SHP77 treated with DMSO at 0.1 percent for 48 hours (cell line): Measurements from ENCODE around the gene RAET1E.
A peak's percentile ranks its signal among the peaks of the same experiment; 100 is the strongest.
"Not testable (repeated sequence)": the region's sequence is repeated elsewhere in the genome, so short reads cannot be mapped to it uniquely, and the experiment has no call there.

Source experiments
- DNase-seq: peaks from one replicate; lab custom pipeline; 2025; lab: John Stamatoyannopoulos, UW

Gene RAET1E

DNA sequence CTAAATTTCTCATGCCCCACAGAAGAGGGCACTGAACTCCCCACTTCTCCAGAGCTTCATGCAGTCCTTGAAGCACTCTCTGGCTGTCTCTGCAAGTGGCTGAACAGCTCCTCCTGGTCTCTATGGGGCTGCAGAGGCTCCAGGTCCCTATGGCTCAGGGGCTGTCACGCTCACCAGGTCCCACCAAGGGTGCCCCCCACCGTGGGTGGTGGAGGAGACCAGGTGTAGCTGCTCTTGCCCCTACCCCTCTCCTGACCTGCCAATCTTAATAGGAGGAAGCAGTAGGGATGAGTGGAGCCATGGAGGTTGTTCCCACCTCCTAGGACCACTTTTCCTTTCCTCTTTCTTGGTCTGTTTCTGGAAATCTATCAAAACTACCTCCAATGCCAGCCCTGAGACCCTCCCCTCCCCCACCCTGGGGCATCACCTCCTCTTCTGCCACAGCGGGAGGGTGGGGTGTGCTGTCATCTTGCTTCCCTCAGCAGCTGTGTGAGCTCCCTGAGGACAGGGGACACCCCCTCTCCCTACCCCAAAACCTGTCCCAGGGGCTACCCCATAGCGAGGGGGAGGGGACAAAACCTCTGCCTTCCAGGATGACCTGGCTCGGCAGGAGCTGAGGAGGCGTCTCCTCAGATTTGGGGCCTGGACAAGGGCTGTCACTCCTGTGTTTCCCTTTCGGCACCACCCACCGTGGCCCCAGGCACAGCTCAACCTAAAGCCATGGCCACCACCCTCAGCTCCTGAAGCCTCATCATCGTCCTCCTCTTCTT lies 12.0 kb upstream of the RAET1E start:
- no peak for DNase-seq

DNA sequence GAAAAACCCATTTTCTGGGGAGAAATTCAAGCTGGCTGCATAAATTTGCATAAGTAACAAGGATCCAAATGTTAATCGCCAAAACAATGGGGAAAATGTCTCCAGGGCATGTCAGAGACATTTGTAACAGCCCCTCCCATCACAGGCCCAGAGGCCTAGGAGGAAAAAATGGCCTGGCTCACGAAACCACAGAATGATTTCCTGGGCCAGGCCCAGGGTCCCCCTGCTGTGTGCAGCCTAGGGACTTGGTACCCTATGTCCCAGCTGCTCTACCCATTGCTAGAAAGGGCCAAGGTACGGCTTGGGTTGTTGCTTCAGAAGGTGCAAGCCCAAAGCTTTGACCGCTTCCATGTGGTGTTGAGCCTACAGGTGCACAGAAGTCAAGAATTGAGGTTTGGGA lies 10.6 kb upstream of the RAET1E start:
- DNase-seq: not testable (repeated sequence)

DNA sequence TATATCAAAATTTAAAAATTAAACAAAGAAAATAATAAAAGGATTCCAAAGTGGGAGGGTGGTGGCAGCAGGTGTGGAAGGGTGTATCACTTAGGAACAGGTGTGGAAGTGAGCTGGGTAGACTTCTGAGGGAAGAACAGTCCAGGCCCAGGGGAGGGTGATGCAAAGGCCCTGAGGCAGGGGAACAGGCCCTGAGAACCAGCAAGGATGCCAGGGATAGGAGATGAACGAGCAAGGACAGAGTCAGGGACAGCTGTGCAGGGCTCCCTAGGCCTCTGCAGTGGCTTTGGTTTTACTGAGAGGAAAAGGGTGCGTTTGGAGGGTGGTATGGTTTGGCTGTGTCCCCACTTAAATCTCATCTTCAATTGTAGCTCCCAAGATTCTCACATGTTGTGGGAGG lies 9.4 kb upstream of the RAET1E start:
- no peak for DNase-seq

DNA sequence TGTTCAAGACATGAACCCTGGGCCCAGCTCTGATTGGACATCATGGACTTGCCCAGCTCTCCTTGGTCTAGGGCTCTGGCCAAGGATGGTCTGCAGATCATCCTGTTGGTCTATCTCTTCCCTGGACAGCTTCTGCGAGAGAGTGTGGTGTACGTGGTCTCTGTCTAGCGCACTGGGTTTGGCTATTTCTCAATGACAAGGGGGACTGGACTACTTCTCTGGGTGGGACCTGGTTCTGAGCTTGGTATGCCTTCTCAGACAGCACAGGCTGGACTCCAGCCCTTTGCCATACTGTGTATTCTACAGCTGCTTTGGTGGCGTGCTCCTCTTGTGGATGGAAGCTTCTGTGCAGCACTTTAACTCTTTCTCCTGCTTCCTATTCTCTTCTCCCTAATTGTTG lies 8.5 kb upstream of the RAET1E start:
- no peak for DNase-seq

DNA sequence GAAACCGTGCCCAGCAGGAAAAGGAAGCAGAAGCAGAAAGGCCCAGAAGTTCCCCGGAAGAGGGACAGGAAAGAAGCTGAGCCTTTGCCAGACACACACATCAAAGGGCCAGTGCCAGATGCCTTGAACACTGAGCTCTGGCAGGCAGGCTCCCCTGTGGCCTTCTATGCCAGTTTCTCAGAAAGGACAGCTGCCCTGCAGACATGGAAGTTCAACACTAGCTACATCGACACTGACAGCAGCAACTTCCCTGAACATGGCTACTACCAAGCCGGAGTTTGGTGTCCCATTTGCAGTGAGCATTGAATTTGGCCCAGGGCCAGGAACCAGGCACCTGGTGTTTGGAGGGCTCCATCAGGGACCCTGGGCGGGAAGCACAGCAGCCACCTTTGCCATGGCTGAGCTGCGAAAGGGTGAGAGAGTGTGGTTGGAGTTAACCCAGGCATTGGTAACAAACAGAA lies 8.0 kb upstream of the RAET1E start:
- no peak for DNase-seq

DNA sequence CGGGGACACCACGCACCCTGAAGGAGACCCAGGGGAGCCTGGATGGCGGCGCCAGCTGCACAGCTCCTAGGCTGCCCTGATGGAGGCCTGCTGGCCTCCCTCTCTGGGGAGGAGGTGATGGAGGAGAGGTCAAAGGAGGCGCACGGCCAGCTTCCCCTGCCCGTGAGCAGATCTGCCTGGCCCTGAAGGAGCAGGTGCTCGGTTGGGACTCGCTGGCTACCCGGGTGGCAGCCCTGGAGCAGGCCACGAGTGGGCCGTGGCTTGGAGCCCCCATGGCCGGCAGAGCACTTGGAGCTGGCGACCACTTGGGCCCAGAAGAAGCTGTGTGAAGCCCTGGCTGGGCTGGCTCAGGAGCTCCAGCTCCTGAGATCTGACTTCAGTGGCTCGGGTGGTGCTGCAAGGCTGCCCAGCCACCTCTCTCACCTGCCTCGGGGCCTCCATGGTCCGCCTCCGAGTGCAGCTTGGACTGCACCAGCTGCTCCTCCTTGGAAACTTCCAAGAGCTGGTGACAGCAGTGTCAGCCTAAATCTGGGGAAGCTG lies 7.5 kb upstream of the RAET1E start:
- no peak for DNase-seq

DNA sequence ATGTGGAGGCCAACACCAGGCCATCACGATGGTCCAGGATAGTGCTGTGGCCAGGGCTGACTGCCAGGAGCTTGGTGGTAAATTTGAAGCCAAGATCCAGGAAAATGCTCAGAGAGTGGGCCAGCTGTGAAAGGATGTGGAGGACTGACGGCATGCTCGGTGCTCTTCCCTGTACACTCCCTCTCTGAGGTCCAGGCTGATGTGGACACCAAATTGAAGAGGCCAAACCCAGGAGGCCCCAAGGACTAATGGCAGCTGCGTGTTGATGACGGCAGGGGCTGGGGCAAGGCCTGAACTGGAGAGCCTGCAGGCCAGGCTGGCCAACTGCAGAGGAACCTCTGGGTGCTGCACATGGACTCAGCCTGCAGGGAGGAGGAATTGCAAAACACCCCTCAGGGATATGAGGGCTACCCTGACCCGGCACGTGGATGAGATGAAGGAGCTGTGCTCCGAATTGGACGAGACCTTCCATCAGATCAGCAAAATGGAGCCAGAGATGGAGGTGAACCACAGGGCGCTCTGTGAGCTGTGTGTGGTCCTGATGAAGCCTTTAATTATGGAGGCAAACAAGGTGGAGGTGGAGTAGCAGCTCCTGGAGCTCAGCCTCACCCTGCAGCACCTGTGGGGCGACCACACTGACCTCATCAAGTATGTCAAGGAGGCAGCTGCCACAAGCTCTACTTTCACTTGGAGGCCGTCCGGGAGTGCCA lies 6.9 kb upstream of the RAET1E start:
- DNase-seq: no peak

DNA sequence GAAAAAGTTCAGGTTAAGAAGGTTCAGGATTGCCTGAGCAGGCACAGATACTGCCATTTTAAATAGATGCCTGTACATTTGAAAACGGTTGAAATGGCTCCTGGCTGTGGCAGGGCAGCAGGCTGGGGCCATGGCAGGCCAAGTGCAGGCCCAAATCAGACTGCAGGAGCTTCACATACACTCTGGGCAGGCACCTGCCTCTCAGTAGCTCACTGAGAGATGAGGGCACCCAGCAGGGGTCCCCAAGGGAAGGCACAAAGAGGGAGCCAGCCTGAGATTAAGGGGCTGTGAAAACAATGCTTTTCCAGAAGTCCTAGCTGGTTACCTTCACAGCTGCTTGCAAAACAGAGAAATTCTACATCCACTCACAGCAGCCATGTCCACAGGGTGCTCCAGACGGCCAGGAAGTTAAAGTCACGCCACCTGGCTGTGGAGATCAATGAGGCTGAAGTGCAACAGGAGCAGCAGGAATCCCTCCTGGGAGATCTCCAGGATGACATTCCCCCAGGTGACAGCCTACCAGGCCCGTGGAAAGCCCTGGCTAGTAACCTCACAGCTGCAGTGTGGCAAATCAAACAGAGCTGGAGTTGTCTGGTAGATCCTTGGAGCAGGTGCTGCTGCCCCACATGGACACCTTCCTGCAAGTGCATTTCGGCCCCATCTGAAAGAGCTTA lies 6.2 kb upstream of the RAET1E start:
- DNase-seq: peak; percentile 51

DNA sequence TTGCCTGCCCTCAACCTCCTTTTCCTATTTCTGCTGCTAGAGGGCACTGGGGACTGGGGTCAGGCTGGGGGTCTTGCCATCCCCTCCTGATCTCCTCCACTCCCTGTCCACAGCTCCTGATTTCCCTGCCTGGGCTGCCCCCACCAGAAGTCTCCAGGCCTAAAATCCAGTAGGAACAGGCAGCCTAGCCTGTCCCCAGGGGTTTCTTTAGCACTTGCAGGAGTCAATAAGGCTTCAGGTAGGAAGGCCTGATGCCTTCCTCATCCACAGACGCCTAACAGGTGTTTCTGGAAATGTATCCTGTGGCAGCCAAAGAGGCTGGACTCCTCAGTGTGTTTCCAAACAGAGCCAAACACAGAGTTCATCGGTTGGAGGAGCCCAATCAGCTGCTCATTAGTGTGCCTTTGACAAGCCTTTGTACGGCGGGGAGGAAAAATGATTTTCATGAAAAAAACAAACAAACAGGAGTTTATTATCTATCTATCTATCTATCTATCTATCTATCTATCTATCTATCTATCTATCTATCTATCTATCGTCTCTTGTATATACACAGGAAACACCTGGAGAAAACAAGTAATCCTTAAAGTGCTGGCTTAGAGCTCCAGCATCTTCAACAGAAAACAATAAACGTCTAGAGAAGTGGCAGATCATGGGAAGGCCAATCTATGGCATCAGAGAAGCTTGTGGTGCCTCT lies 3.7 kb upstream of the RAET1E start:
- DNase-seq: no peak

DNA sequence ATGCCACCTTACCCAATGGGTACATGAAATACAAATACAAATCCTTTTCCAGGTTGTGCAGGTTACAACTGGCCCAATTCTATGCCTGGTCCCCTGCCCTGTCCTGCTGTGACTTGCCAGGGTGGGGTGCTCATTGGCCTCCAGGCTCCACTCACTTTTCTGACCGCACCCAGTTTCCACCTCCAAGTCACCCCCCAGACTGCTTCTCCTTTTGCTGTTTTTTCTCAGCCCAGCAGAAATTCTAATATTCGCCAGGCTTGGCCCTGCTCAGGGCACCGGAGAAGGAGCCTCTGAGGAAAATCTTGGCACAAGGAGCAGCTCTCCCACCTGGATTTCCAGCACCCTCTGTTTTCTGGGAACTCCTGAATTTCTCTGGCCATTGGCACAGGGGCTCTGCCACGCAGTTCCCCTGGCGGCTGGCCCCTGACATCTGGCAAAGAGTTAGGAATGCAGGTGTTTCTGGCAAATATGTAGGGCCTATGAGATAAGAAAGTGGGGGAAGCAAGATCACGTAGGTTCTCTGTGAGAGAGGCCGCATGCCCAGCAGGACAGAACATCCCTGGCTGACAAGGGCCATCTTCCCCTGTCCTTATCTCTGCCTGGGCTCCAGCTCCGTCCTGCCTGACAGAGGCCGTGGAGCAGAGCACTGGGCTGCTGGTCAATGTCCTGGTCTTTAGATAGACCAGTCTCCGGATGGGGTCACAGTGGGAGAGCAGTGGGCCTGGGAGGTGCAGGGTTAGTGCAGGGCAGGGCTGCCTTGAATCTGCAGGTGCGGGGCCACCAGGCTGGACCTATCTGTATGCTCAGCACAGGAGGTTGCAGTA lies 2.9 kb upstream of the RAET1E start:
- DNase-seq: no peak

DNA sequence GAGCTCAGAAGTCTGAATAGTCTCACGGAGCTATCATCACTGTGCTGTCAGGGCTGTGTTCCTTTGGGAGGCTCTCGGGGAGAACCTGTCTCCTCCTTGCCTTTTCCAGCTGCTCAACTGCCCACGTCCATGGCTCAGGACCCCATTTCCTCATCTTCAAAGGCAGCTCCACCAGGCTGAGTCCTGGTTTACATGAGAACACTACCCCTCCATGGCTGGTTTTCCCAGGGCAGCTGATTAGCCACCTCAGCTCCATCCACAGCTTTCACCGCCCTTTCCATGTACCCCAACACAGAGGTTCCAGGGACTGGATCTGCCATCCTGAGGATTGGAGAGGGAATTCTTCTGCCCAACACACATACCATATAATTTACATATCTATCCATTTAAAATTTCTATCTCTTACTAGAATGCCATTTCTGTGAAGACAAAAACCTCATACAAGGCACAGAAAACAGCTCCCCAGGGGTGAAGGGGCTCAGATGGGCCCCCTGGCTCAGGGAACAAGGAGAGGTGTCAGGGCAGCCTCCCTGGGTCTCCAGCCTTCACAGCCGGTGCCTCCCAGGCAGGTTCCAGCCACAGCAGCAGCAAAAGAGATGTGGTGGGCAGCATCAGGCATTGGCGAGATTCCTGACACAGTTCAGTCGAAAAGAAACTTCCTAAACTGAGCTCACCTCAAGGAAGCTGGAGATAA lies 2.2 kb upstream of the RAET1E start:
- no peak for DNase-seq

DNA sequence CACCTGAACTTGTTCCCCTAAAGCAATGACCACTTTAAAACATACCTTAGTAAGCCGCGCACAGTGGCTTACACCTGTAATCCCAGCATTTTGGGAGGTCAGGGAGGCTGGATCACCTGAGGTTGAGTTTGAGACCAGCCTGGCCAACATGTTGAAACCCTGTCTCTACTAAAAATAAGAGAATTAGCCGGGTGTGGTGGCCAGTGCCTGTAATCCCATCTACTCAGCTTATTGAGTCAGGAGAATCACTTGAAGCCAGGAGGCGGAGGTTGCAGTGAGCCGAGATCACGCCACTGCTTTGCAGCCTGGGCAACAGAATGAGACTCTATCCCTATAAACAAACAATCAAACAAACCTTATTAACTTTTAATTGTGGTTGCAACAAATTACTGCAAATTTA lies 1.6 kb upstream of the RAET1E start:
- DNase-seq: no peak

DNA sequence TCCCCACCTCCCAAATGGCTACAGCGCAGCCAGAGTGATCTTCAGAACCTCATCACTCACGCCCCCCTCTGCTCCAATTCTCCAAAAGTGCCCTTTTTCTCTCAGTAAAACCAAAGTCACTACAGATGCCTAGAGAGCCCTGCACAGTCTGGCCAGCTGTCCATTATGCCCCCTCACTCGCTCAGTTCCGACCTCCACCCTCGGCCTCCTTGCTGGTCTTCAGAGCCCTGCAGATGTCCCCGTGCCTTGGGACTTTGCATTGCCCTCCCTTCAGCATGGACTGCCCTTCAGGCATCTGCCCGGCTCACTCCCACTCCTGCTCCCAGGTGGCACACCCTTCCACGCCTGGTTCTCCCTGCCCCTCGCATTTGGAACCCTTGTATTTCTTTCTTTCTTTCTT lies 1.1 kb upstream of the RAET1E start:
- no peak for DNase-seq

DNA sequence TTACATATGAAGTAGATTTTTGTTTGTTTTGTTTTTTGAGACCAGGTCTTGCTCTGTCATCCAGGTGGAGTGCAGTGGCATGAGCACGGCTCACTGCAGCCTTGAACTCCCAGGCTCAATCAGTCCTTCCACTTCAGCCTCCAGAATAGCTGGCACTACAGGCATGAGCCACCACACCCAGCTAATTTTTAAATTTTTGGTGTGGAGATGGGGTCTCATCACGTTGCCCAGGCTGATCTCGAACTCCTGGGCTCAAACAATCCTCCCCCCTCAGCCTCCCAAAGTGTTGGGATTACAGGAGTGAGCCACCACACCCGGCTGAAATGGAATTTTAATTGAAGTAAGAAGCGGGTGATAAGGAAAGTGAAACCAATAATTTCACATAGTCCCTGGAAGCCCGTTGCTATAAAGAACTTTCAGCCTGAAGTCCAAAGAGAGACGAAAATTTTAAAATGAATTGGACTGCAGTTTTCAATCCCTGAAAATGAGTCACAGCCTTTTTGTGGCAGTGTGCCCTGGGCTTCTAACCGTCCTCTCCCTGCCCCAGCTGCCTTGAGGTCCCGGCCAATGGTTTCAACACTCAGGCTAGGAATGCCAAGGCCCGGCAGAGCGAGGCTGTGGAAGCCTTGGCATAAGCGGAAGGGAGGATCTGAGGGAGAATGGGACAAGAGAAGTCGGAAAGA lies 757 bp downstream of the RAET1E start:
- DNase-seq: no peak

DNA sequence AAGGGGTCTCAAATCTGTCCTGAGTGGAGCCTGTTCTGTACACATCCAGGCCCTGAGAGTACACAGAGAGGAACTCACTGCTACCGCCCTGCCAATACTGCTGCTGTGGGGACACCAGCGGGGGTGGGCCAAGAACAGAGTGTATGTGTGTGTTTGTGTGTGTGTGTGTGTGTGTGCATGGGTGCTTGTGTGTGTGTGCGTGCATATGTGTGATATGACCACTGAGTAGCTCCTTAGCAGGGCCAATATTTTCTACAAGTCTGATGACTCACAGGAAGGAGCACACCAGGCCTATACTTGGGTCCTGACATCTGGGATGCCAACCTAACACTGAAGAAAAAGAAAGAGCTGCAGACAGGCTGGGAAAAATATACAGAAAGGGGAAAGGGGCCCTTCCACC lies 1.4 kb downstream of the RAET1E start:
- DNase-seq: no peak

DNA sequence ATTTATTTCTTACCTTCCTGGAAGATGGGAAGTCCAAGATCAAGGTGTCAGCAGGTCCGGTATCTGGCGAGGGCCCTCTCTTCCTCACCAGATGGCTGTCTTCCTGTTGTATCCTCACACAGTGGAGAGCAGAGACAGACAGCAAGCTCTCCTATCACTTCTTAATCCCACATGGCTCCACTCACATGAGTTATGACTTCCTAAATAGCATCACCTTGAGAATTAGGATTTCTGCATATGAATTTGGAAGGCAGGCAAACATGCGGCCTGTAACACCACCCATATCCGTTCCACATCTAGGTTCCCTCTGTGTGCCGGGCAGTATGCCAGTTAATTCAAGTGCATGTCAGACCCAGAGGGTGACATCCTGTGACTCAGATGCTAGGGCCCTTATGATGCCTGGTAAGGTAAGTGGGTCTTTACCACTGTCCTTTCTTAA lies 2.1 kb downstream of the RAET1E start:
- peak; percentile 49 for DNase-seq

DNA sequence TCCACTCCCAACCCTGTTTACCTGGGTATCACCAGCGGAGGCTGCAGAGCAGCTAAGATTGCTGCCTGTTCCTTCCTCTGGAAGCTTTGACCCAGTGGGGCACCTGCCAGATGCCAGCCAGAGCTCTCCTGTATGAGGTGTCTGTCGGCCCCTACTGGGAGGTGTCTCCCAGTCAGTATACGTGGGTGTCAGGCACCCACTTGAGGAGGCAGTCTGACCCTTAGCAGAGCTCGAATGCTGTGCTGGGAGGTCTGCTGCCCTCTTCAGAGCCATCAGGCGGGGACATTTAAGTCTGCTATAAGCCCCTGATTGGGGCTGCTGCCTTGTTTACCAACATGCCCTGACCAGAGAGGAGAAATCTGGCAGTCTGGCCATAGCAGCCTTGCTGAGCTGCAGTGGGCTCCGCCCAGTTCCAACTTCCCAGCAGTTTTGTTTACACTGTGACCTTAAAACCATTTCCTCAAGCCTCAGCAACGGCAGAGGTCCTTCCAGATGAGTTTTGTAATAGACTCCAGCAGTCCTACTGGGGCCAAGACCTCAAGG lies 2.8 kb downstream of the RAET1E start:
- no peak for DNase-seq

DNA sequence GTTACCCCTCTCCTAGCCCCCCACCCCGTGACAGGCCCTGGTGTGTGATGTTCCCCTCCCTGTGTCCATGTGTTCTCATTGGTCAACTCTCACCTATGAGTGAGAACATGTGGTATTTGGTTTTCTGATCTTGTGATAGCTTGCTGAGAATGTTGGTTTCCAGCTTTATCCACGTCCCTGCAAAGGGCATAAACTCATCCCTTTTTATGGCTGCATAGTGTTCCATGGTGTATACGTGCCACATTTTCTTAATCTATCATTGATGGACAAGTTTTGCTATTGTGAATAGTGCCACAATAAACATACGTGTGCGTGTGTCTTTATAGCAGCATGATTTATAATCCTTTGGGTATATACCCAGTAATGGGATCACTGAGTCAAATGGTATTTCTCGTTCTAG lies 6.0 kb downstream of the RAET1E start:
- not testable (repeated sequence) for DNase-seq

DNA sequence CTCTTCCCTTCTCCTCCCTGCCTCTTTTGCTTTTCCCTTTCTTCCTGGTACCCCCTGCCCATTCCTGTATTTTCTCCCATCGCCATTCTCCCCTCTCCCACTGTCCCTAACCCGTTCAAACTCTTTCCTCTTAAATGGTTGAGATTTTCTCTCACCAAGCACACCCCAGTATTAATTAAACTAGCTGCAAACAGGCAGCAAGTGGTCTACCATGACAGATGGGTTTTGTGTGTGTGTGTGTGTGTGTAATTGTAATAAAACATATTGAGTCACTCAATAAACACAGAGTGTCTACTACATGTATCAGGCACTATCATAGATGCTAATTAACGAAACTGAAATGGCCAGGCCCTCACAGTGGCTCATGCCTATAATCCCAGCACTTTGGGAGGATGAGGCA lies 6.7 kb downstream of the RAET1E start:
- no peak for DNase-seq

DNA sequence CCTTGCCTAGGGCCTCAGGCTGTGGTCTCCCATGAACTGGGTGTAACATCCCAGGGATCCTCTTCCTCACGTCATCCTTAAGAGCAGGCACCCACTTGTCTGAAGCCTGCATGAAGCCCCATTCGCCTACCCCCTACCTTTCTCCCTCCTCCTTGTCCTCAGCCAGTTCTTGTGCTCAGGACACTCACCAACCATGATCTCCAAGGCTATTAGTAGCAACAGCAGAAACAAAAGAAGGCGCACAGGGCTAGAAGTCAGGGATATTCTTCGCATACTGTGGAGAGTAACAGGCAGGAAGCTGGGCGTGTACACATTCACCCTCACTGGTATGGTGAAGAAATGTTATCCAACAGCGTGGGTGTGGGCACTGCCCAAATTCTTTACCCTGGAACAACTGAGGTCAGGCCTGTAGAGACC lies 7.3 kb downstream of the RAET1E start:
- DNase-seq: no peak
